ENCODE measurements around the gene RAB6B.

The RAB6B gene

GRCh38 chr3:133865136-133865855 is 30.4 kb downstream of the RAB6B start:
- no peak overlapping the region for H3K4me3 ChIP-seq (ENCODE audit: low read length)
- H4K20me1 ChIP-seq (ENCODE audit: insufficient read depth, low read length): no peaks in the 10 kb centered on the region
- H3K4me1 ChIP-seq (ENCODE audit: low read length): no peaks in the 10 kb centered on the region
- H3K9ac ChIP-seq (ENCODE audit: low read length): no peak overlapping the region
- no peak overlapping the region for H2AFZ ChIP-seq (ENCODE audit: low read depth, low read length)
- H3K27ac ChIP-seq (ENCODE audit: low read length): no peak overlapping the region
- H3K79me2 ChIP-seq (ENCODE audit: low read length): no peaks in the 10 kb centered on the region
- no peaks in the 10 kb centered on the region for H3K36me3 ChIP-seq (replicated peaks; ENCODE audit: low read depth, low read length)
- no peaks in the 10 kb centered on the region for H3K27me3 ChIP-seq (ENCODE audit: low read depth, low read length)
- no peaks in the 10 kb centered on the region for H3K9me3 ChIP-seq (ENCODE audit: insufficient read depth, low read length)
- TF ChIP-seq CTCF (IDR thresholded peaks at IDR 0.05; ENCODE audit: low read depth, low read length) (no peak), EZH2phosphoT487 (IDR thresholded peaks at IDR 0.05; ENCODE audit: low read depth) (no peak)
- H3K4me2 ChIP-seq (ENCODE audit: low read length): no peak overlapping the region

- Histone ChIP-seq H3K9ac (ENCODE audit: low read length) (no peak overlapping the region), H3K36me3 (replicated peaks; ENCODE audit: low read depth, low read length) (no peaks in the 10 kb centered on the region), H4K20me1 (ENCODE audit: insufficient read depth, low read length) (no peaks in the 10 kb centered on the region), H3K9me3 (ENCODE audit: insufficient read depth, low read length) (no peaks in the 10 kb centered on the region), H3K4me1 (ENCODE audit: low read length) (no peaks in the 10 kb centered on the region), H3K27ac (ENCODE audit: low read length) (no peak overlapping the region), H3K4me3 (ENCODE audit: low read length) (no peak overlapping the region), H2AFZ (ENCODE audit: low read depth, low read length) (no peak overlapping the region), H3K27me3 (ENCODE audit: low read depth, low read length) (no peaks in the 10 kb centered on the region), H3K4me2 (ENCODE audit: low read length) (no peak overlapping the region), H3K79me2 (ENCODE audit: low read length) (no peaks in the 10 kb centered on the region)
- no peak for TF ChIP-seq CTCF (IDR thresholded peaks at IDR 0.05; ENCODE audit: low read depth, low read length)
- no peak for TF ChIP-seq EZH2phosphoT487 (IDR thresholded peaks at IDR 0.05; ENCODE audit: low read depth)
Measured at GRCh38 chr3:133864616-133865015, 31.1 kb downstream of the RAB6B start.

- Histone ChIP-seq H3K9me3 (ENCODE audit: insufficient read depth, low read length) (no peaks in the 10 kb centered on the region), H3K4me2 (ENCODE audit: low read length) (no peak overlapping the region), H2AFZ (ENCODE audit: low read depth, low read length) (no peak overlapping the region), H4K20me1 (ENCODE audit: insufficient read depth, low read length) (no peaks in the 10 kb centered on the region), H3K36me3 (replicated peaks; ENCODE audit: low read depth, low read length) (no peaks in the 10 kb centered on the region), H3K4me1 (ENCODE audit: low read length) (no peaks in the 10 kb centered on the region), H3K9ac (ENCODE audit: low read length) (no peak overlapping the region), H3K79me2 (ENCODE audit: low read length) (no peaks in the 10 kb centered on the region), H3K27me3 (ENCODE audit: low read depth, low read length) (no peaks in the 10 kb centered on the region), H3K27ac (ENCODE audit: low read length) (no peak overlapping the region), H3K4me3 (ENCODE audit: low read length) (no peak overlapping the region)
- TF ChIP-seq EZH2phosphoT487 (IDR thresholded peaks at IDR 0.05; ENCODE audit: low read depth) (no peak), CTCF (IDR thresholded peaks at IDR 0.05; ENCODE audit: low read depth, low read length) (no peak)
Measured at GRCh38 chr3:133863911-133864310, 31.8 kb downstream of the RAB6B start.

- H3K4me3 ChIP-seq (ENCODE audit: low read length): no peak overlapping the region
- H3K9ac ChIP-seq (ENCODE audit: low read length): no peak overlapping the region
- H3K36me3 ChIP-seq (replicated peaks; ENCODE audit: low read depth, low read length): no peaks in the 10 kb centered on the region
- H3K27ac ChIP-seq (ENCODE audit: low read length): no peak overlapping the region
- no peaks in the 10 kb centered on the region for H3K9me3 ChIP-seq (ENCODE audit: insufficient read depth, low read length)
- H3K27me3 ChIP-seq (ENCODE audit: low read depth, low read length): no peaks in the 10 kb centered on the region
- H4K20me1 ChIP-seq (ENCODE audit: insufficient read depth, low read length): no peaks in the 10 kb centered on the region
- H2AFZ ChIP-seq (ENCODE audit: low read depth, low read length): no peak overlapping the region
- H3K79me2 ChIP-seq (ENCODE audit: low read length): no peaks in the 10 kb centered on the region
- TF ChIP-seq CTCF (IDR thresholded peaks at IDR 0.05; ENCODE audit: low read depth, low read length) (no peak), EZH2phosphoT487 (IDR thresholded peaks at IDR 0.05; ENCODE audit: low read depth) (no peak)
- H3K4me2 ChIP-seq (ENCODE audit: low read length): no peak overlapping the region
- H3K4me1 ChIP-seq (ENCODE audit: low read length): no peaks in the 10 kb centered on the region
Measured at GRCh38 chr3:133862161-133862560, 33.5 kb downstream of the RAB6B start.

Measured in OCI-LY3 (cell line).